Endothelial cell (in vitro differentiated cells): ENCODE results near the gene ZNF280A. TPM values are rescaled to one million over a fixed set of nuclear protein-coding genes. Genes with fewer than 3 reads are reported as not detected.
"Not testable (repeated sequence)": the region's sequence is repeated elsewhere in the genome, so short reads cannot be mapped to it uniquely, and the experiment has no call there.

ENCODE experiments used
- DNase-seq: peaks from one replicate; pipeline ENCODE4 v3.0.0; 2021; ENCODE audit warnings: low spot score
- H3K27ac Mint-ChIP-seq: one replicate; pipeline ENCODE4 v1.8.0; 2021; ENCODE audit warnings: mixed read lengths, inconsistent platforms; ENCODE audit not compliant: unreplicated experiment
- H3K27me3 Mint-ChIP-seq: one replicate; pipeline ENCODE4 v1.8.0; 2021; ENCODE audit warnings: mild to moderate bottlenecking, moderate library complexity, mixed read lengths, inconsistent platforms; ENCODE audit not compliant: unreplicated experiment
- H3K36me3 Mint-ChIP-seq: one replicate; pipeline ENCODE4 v1.8.0; 2021; ENCODE audit warnings: mild to moderate bottlenecking, low read depth, mixed read lengths, inconsistent platforms; ENCODE audit not compliant: unreplicated experiment
- H3K4me1 Mint-ChIP-seq: one replicate; pipeline ENCODE4 v1.8.0; 2021; ENCODE audit warnings: mild to moderate bottlenecking, mixed read lengths, inconsistent platforms; ENCODE audit not compliant: unreplicated experiment
- H3K4me3 Mint-ChIP-seq: one replicate; pipeline ENCODE4 v1.8.0; 2021; ENCODE audit warnings: mild to moderate bottlenecking, mixed read lengths, inconsistent platforms; ENCODE audit not compliant: unreplicated experiment
- H3K9me3 Mint-ChIP-seq: one replicate; pipeline ENCODE4 v1.8.0; 2021; ENCODE audit warnings: mixed read lengths, inconsistent platforms; ENCODE audit not compliant: unreplicated experiment
- total RNA-seq: library from RNA; stranded (reverse); fragmentation: NEBNext Ultra II Directional; extraction: Animal tissue kit (Norgen Biotek cat#: 25700); gene quantifications from one replicate; pipeline ENCODE4 v1.2.1, GENCODE V29; 2021; ENCODE audit not compliant: unreplicated experiment
- TF ChIP-seq, protein P1 (sequence below): fragments of 200-600 bp; sonication (generic); IDR thresholded peaks from one replicate; pipeline ENCODE4 v1.5.0; 2021; ENCODE audit warnings: antibody characterized with exemption; ENCODE audit not compliant: unreplicated experiment

Gene ZNF280A
- total RNA-seq, 1 donor from 2014 or later = 0.51 TPM

DNA sequence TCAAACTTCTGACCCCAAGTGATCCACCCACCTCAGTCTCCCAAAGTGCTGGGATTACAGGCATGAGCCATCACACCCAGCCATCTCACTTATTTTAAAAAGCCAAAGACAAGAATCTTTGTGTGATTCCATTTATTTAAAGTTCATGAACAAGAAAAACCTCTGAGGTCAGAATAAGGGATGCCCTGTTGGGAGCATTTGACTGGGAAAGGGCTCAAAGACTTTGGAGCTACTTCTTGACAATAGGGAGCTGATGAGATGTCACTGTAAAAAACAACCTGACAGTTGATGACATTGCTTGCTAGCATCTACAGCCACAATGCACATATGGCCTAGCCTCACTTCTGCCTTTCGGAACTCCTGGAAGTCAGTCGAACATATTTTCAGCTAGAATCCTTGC lies 6.5 kb downstream of the ZNF280A start:
- TF ChIP-seq, protein P1, sequence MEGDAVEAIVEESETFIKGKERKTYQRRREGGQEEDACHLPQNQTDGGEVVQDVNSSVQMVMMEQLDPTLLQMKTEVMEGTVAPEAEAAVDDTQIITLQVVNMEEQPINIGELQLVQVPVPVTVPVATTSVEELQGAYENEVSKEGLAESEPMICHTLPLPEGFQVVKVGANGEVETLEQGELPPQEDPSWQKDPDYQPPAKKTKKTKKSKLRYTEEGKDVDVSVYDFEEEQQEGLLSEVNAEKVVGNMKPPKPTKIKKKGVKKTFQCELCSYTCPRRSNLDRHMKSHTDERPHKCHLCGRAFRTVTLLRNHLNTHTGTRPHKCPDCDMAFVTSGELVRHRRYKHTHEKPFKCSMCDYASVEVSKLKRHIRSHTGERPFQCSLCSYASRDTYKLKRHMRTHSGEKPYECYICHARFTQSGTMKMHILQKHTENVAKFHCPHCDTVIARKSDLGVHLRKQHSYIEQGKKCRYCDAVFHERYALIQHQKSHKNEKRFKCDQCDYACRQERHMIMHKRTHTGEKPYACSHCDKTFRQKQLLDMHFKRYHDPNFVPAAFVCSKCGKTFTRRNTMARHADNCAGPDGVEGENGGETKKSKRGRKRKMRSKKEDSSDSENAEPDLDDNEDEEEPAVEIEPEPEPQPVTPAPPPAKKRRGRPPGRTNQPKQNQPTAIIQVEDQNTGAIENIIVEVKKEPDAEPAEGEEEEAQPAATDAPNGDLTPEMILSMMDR = no peak
- DNase-seq = no peak
- H3K27ac Mint-ChIP-seq = no peak overlapping the region
- peaks cover 4% of the 10 kb centered on the region for H3K36me3 Mint-ChIP-seq
- H3K4me3 Mint-ChIP-seq = no peak overlapping the region
- no peaks in the 10 kb centered on the region for H3K27me3 Mint-ChIP-seq
- H3K9me3 Mint-ChIP-seq = peaks cover 9% of the 10 kb centered on the region
- H3K4me1 Mint-ChIP-seq = no peaks in the 10 kb centered on the region

DNA sequence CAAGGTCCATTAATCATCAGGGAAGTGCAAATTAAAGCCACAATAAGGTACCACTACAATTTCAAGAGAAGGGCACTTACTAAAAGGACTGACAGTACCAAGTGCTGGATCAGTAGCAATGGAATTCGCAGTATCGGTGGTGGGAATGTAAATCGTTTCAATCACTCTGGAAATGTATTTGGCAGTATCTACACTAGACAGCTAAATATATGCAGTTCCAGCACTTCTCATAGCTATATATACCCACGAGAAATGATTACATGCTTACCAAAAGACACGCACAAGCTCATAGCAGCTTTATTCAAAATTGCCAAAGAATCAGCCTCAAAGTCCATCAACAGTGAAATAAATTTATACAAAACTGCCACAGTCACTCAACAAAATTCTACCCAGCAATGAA lies 7.1 kb downstream of the ZNF280A start:
- no peak for DNase-seq
- Mint-ChIP-seq H3K36me3 (peaks cover 4% of the 10 kb centered on the region), H3K27ac (no peak overlapping the region), H3K4me3 (no peak overlapping the region), H3K27me3 (no peaks in the 10 kb centered on the region), H3K4me1 (peaks cover 1% of the 10 kb centered on the region), H3K9me3 (peaks cover 9% of the 10 kb centered on the region)
- TF ChIP-seq, protein P1 = no peak

GRCh38 chr22:22510833-22511232 lies 9.2 kb downstream of the ZNF280A start:
- H3K4me3 Mint-ChIP-seq, DNase-seq, H3K27ac Mint-ChIP-seq, H3K9me3 Mint-ChIP-seq, H3K4me1 Mint-ChIP-seq, H3K27me3 Mint-ChIP-seq: not testable (repeated sequence)
- H3K36me3 Mint-ChIP-seq = peaks cover 10% of the 10 kb centered on the region

- peaks cover 13% of the 10 kb centered on the region for H3K36me3 Mint-ChIP-seq
- DNase-seq, H3K4me3 Mint-ChIP-seq, H3K9me3 Mint-ChIP-seq, H3K27me3 Mint-ChIP-seq, H3K4me1 Mint-ChIP-seq, H3K27ac Mint-ChIP-seq: not testable (repeated sequence)
Observed at GRCh38 chr22:22509912-22510311, 10.2 kb downstream of the ZNF280A start.

DNA sequence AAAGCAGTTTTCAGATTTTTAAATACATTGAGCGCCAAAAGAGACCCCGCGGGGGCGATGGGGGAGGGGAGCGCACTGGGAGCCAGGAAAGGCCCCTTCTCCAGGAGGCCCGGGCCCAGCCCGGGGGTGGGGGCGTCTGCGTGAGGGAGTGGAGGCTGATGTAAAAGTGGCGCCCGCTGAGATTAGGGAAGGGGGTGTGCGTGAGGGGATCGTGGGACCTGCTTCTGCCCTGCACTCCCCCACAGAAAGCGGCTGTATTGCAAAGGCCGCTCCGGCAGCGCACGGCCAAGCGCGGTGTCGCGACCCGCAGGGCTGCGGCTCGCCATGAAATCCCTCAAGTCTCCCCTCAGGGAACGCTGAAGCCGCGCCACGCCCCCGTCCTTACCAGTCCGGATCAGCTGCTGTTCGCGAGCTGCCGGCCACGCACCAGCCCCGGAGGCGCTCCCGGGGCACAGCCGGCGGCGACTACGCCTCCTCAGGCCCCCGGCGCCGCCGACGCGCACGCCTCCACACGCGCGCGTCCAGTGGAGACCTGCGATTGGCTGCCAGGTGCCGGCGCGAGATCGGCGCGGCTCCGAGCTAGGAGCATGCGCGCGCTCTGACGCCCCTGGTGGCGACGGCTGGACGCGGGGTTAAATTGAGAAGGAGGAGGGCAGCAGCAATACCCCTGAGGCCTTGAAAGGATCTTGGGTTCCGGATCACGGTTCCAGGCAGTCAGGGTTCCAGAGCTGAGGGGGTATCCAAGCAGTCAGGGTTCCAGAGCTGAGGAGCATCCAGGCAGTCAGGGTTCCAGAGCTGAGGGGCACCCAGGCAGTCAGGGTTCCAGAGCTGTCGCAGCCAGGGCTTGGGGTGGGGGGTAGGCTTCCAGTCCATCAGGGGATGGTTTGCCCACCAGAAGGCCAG lies 11.5 kb downstream of the ZNF280A start, which contains the start of gene ZNF280B:
Gene ZNF280B, minus strand, starts transcription at position 469 of the 903 bp plus-strand sequence. CDS start 19,344 bp downstream, outside the sequence.
- peaks cover 9% of the 10 kb centered on the region for H3K9me3 Mint-ChIP-seq
- peak; percentile 89 for DNase-seq
- peaks cover 8% of the 10 kb centered on the region for H3K4me1 Mint-ChIP-seq
- peaks cover 17% of the 10 kb centered on the region for H3K36me3 Mint-ChIP-seq
- peak within 1 kb of the TSS; percentile 84 for H3K4me3 Mint-ChIP-seq
- TF ChIP-seq, protein P1 = peak; percentile 69
- H3K27me3 Mint-ChIP-seq = no peaks in the 10 kb centered on the region
- H3K27ac Mint-ChIP-seq = no peak within 1 kb of the TSS

GRCh38 chr22:22507743-22508273 lies 12.3 kb downstream of the ZNF280A start:
- Mint-ChIP-seq H3K4me3 (peak overlapping the region; percentile 84), H3K27ac (no peak overlapping the region), H3K4me1 (peaks cover 8% of the 10 kb centered on the region), H3K36me3 (peaks cover 17% of the 10 kb centered on the region), H3K27me3 (no peaks in the 10 kb centered on the region), H3K9me3 (peaks cover 9% of the 10 kb centered on the region)
- TF ChIP-seq, protein P1 = no peak
- no peak for DNase-seq
